Smooth muscle cell (in vitro differentiated cells): ENCODE data around the gene SLC25A45. TPM values are rescaled to one million over a fixed set of nuclear protein-coding genes. Genes with fewer than 3 reads are reported as not detected.

ENCODE experiments used
- DNase-seq: peaks from one replicate; lab custom pipeline; 2025; ENCODE audit not compliant: unreplicated experiment; lab: John Stamatoyannopoulos, UW
- H2AFZ ChIP-seq: fragments of 200-600 bp; sonication (generic); 2 replicates; pipeline ENCODE4 v1.6.0; 2016; ENCODE audit warnings: antibody characterized with exemption, low read depth, mild to moderate bottlenecking
- H3F3A ChIP-seq: fragments of 200-600 bp; sonication (generic); 2 replicates; pipeline ENCODE4 v1.6.0; 2017; ENCODE audit warnings: antibody characterized with exemption, low read depth
- H3K27ac ChIP-seq: fragments of 200-600 bp; sonication (generic); 2 replicates; pipeline ENCODE4 v1.5.1; 2016; ENCODE audit warnings: low read depth, mild to moderate bottlenecking
- H3K27me3 ChIP-seq: fragments of 200-600 bp; sonication (generic); 2 replicates; pipeline ENCODE4 v1.6.1; 2016; ENCODE audit warnings: low read depth, mild to moderate bottlenecking
- H3K36me3 ChIP-seq: fragments of 200-600 bp; sonication (generic); 2 replicates; pipeline ENCODE4 v1.5.1; 2016; ENCODE audit warnings: low read depth
- H3K4me1 ChIP-seq: fragments of 200-600 bp; sonication (generic); 2 replicates; pipeline ENCODE4 v1.5.1; 2016; ENCODE audit warnings: low read depth
- H3K4me2 ChIP-seq: fragments of 200-600 bp; sonication (generic); 2 replicates; pipeline ENCODE4 v1.6.0; 2016; ENCODE audit warnings: mild to moderate bottlenecking
- H3K4me3 ChIP-seq: fragments of 200-600 bp; sonication (generic); 2 replicates; pipeline ENCODE4 v1.5.1; 2016; ENCODE audit warnings: mild to moderate bottlenecking
- H3K79me2 ChIP-seq: fragments of 200-600 bp; sonication (generic); 2 replicates; pipeline ENCODE4 v1.6.0; 2016; ENCODE audit warnings: low read depth, mild to moderate bottlenecking
- H3K9ac ChIP-seq: fragments of 200-600 bp; sonication (generic); 2 replicates; pipeline ENCODE4 v1.6.0; 2016; ENCODE audit warnings: low read depth
- H3K9me3 ChIP-seq: fragments of 200-600 bp; sonication (generic); replicated peaks from 2 replicates; pipeline ENCODE4 v1.5.1; 2016; ENCODE audit warnings: low read depth
- H4K20me1 ChIP-seq: fragments of 200-600 bp; sonication (generic); 2 replicates; pipeline ENCODE4 v1.6.0; 2016; ENCODE audit warnings: low read depth
- WGBS: methylation state at CpG from one replicate; pipeline ENCODE4 v1.1.7; 2016; ENCODE audit warnings: low lambda C conversion rate; 5-methylcytosine and 5-hydroxymethylcytosine counted together
- polyA plus RNA-seq: library from polyadenylated mRNA; unstranded; fragments of >200 nt; fragmentation: Nextera tagmentation; extraction: Ambion mirVana; gene quantifications from 2 replicates; pipeline ENCODE4 v1.2.1, GENCODE V29; 2016
- total RNA-seq: library from RNA; depleted of rRNA; stranded (reverse); fragments of >200 nt; gene quantifications from 2 replicates; pipeline ENCODE4 v1.2.3, GENCODE V29; 2014
- TF ChIP-seq, protein P1 (sequence below): fragments of 200-600 bp; sonication (generic); IDR thresholded peaks from 2 replicates; pipeline ENCODE4 v1.5.1; 2017; ENCODE audit warnings: borderline replicate concordance, mild to moderate bottlenecking, antibody characterized with exemption; ENCODE audit not compliant: insufficient read depth, poor library complexity, severe bottlenecking

Gene SLC25A45
- total and polyA plus RNA-seq, 2 experiments from 2014 or later: 0.81 to 3.4 TPM

DNA sequence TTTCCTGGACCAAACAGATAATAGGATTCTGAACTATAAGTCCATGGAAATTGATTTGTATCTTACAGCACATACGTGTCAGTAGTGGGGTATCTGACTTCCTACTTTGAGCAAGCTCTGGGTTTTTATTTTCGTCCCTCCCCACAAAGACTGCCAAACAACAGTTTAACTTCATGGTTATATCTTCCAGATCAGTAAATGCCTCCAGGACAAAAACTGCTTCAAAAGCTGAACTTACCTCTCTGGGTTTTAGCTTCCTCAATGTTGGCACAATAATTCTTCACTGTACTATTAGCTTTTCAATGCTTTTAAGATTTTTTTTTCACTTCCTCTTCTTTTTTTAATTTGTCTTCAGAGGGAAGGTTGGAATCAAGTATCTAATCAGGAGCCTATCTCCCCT lies 53.0 kb downstream of the SLC25A45 start:
- Histone ChIP-seq H3K9me3 (no peaks in the 10 kb centered on the region), H3K36me3 (no peaks in the 10 kb centered on the region), H4K20me1 (peaks cover 2% of the 10 kb centered on the region), H3F3A (no peaks in the 10 kb centered on the region), H3K4me1 (no peaks in the 10 kb centered on the region), H3K79me2 (peaks cover 7% of the 10 kb centered on the region), H3K4me3 (no peak overlapping the region), H3K27me3 (no peaks in the 10 kb centered on the region), H3K9ac (no peak overlapping the region), H3K4me2 (peak overlapping the region; percentile 68), H2AFZ (no peak overlapping the region), H3K27ac (no peak overlapping the region)
- 59% methylated on average over 2 of the region's 2 CpGs for WGBS
- DNase-seq: no peak
- TF ChIP-seq, protein P1, sequence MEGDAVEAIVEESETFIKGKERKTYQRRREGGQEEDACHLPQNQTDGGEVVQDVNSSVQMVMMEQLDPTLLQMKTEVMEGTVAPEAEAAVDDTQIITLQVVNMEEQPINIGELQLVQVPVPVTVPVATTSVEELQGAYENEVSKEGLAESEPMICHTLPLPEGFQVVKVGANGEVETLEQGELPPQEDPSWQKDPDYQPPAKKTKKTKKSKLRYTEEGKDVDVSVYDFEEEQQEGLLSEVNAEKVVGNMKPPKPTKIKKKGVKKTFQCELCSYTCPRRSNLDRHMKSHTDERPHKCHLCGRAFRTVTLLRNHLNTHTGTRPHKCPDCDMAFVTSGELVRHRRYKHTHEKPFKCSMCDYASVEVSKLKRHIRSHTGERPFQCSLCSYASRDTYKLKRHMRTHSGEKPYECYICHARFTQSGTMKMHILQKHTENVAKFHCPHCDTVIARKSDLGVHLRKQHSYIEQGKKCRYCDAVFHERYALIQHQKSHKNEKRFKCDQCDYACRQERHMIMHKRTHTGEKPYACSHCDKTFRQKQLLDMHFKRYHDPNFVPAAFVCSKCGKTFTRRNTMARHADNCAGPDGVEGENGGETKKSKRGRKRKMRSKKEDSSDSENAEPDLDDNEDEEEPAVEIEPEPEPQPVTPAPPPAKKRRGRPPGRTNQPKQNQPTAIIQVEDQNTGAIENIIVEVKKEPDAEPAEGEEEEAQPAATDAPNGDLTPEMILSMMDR: no peak

DNA sequence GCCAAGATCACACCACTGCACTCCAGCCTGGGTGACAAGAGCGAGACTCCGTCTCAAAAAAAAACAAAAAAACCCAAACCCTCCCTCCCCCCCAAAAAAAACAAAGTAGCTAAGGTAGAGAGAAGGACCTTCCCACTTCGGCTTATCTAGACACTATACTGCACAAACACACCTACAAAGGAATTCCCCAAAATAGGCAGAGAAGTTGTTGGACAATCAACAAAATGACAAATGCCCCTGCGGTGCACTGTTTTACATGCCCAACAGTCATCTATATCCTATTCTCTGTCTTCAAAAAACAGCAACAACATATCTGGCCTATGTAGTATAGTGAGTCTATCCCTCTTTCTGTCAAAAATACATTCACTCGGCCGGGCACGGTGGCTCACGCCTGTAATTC lies 55.4 kb downstream of the SLC25A45 start:
- Histone ChIP-seq H3K4me2 (no peak overlapping the region), H3K4me3 (no peak overlapping the region), H3K9ac (no peak overlapping the region), H3K4me1 (no peaks in the 10 kb centered on the region), H4K20me1 (peaks cover 7% of the 10 kb centered on the region), H3F3A (no peaks in the 10 kb centered on the region), H3K79me2 (no peaks in the 10 kb centered on the region), H3K36me3 (no peaks in the 10 kb centered on the region), H3K9me3 (no peaks in the 10 kb centered on the region), H3K27me3 (no peaks in the 10 kb centered on the region), H3K27ac (no peak overlapping the region), H2AFZ (no peak overlapping the region)
- no peak for DNase-seq
- TF ChIP-seq, protein P1: no peak
- 98% methylated on average over 8 of the region's 8 CpGs for WGBS

DNA sequence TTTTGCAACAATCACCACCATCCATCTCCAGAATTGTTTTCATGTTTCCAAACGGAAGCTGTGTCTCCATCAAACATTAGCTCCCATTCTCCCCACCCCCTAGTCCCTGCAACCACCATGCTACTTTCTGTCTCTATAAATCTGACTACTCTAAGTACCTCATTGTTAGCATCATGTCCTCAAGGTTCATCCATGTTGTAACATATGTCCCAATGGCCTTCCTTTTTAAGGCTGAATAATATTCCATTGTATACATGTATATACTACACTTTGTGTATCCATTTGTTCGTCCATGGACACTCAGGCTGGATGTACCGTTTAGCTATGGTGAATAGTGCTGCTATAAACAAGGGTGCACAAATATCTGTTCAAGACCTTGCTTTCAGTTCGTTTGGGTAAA lies 57.0 kb downstream of the SLC25A45 start:
- Histone ChIP-seq H3K79me2 (no peaks in the 10 kb centered on the region), H3K9me3 (no peaks in the 10 kb centered on the region), H3K4me1 (no peaks in the 10 kb centered on the region), H3K9ac (no peak overlapping the region), H3K4me3 (no peak overlapping the region), H3K27me3 (no peaks in the 10 kb centered on the region), H2AFZ (no peak overlapping the region), H3F3A (no peaks in the 10 kb centered on the region), H3K4me2 (no peak overlapping the region), H3K36me3 (no peaks in the 10 kb centered on the region), H4K20me1 (peaks cover 23% of the 10 kb centered on the region), H3K27ac (no peak overlapping the region)
- 91% methylated on average over 4 of the region's 4 CpGs for WGBS
- TF ChIP-seq, protein P1: no peak
- no peak for DNase-seq

Other genes with a start within 250 kb of the SLC25A45 start
- gene SYVN1, start 248.1 kb downstream of the SLC25A45 start, total RNA-seq: 39.9 and 52.0 TPM in 2 replicates
- gene SYVN1, start 248.1 kb downstream of the SLC25A45 start, polyA plus RNA-seq: 30.0 and 32.0 TPM in 2 replicates
- gene SPDYC, start 212.4 kb downstream of the SLC25A45 start, total RNA-seq: not detected in 2 replicates
- gene SPDYC, start 212.4 kb downstream of the SLC25A45 start, polyA plus RNA-seq: not detected in 2 replicates
- 93.0 and 126 TPM in 2 replicates for gene CAPN1, start 200.7 kb downstream of the SLC25A45 start, total RNA-seq
- gene CAPN1, start 200.7 kb downstream of the SLC25A45 start, polyA plus RNA-seq: 109 and 149 TPM in 2 replicates
- 2.5 and 4.4 TPM in 2 replicates for gene POLA2, start 120.7 kb downstream of the SLC25A45 start, total RNA-seq
- 8.4 and 9.2 TPM in 2 replicates for gene POLA2, start 120.7 kb downstream of the SLC25A45 start, polyA plus RNA-seq
- 0.94 and 4.0 TPM in 2 replicates for gene CDC42EP2, start 67.8 kb downstream of the SLC25A45 start, total RNA-seq
- 7.8 and 13.0 TPM in 2 replicates for gene CDC42EP2, start 67.8 kb downstream of the SLC25A45 start, polyA plus RNA-seq
- gene DPF2, start 48.8 kb downstream of the SLC25A45 start, total RNA-seq: 40.1 and 40.5 TPM in 2 replicates
- 69.4 and 82.1 TPM in 2 replicates for gene DPF2, start 48.8 kb downstream of the SLC25A45 start, polyA plus RNA-seq
- 0.49 TPM in 1 of 2 replicates, not detected in the other for gene TIGD3, start 27.9 kb downstream of the SLC25A45 start, total RNA-seq
- gene TIGD3, start 27.9 kb downstream of the SLC25A45 start, polyA plus RNA-seq: not detected in 2 replicates
- 16.7 and 19.1 TPM in 2 replicates for gene FRMD8, start 4.0 kb upstream of the SLC25A45 start, total RNA-seq
- 37.8 and 40.8 TPM in 2 replicates for gene FRMD8, start 4.0 kb upstream of the SLC25A45 start, polyA plus RNA-seq
- 142 and 155 TPM in 2 replicates for gene NEAT1, start 40.2 kb upstream of the SLC25A45 start, total RNA-seq
- gene NEAT1, start 40.2 kb upstream of the SLC25A45 start, polyA plus RNA-seq: 14.9 and 84.6 TPM in 2 replicates
- gene MALAT1, start 116.4 kb upstream of the SLC25A45 start, total RNA-seq: 7,019 and 7,386 TPM in 2 replicates
- gene MALAT1, start 116.4 kb upstream of the SLC25A45 start, polyA plus RNA-seq: 6,158 and 16,096 TPM in 2 replicates
- gene SCYL1, start 142.4 kb upstream of the SLC25A45 start, total RNA-seq: 66.6 and 90.8 TPM in 2 replicates
- gene SCYL1, start 142.4 kb upstream of the SLC25A45 start, polyA plus RNA-seq: 108 and 123 TPM in 2 replicates
- 33.6 TPM in 2 replicates for gene LTBP3, start 175.7 kb upstream of the SLC25A45 start, total RNA-seq
- gene LTBP3, start 175.7 kb upstream of the SLC25A45 start, polyA plus RNA-seq: 46.4 and 53.9 TPM in 2 replicates
- 45.9 and 55.5 TPM in 2 replicates for gene ZNRD2, start 187.8 kb upstream of the SLC25A45 start, total RNA-seq
- 105 and 108 TPM in 2 replicates for gene ZNRD2, start 187.8 kb upstream of the SLC25A45 start, polyA plus RNA-seq
- 51.4 and 63.9 TPM in 2 replicates for gene FAM89B, start 189.9 kb upstream of the SLC25A45 start, total RNA-seq
- gene FAM89B, start 189.9 kb upstream of the SLC25A45 start, polyA plus RNA-seq: 174 TPM in 2 replicates
- gene EHBP1L1, start 193.4 kb upstream of the SLC25A45 start, total RNA-seq: 5.1 and 14.0 TPM in 2 replicates
- gene EHBP1L1, start 193.4 kb upstream of the SLC25A45 start, polyA plus RNA-seq: 28.4 and 29.5 TPM in 2 replicates
- 1.7 TPM in 1 of 2 replicates, not detected in the other for gene KCNK7, start 213.2 kb upstream of the SLC25A45 start, total RNA-seq
- gene KCNK7, start 213.2 kb upstream of the SLC25A45 start, polyA plus RNA-seq: not detected in 2 replicates
- 14.9 and 15.0 TPM in 2 replicates for gene MAP3K11, start 231.6 kb upstream of the SLC25A45 start, total RNA-seq
- 17.3 and 29.7 TPM in 2 replicates for gene MAP3K11, start 231.6 kb upstream of the SLC25A45 start, polyA plus RNA-seq
- 12.0 and 17.5 TPM in 2 replicates for gene PCNX3, start 233.1 kb upstream of the SLC25A45 start, total RNA-seq
- gene PCNX3, start 233.1 kb upstream of the SLC25A45 start, polyA plus RNA-seq: 18.3 and 20.7 TPM in 2 replicates